PC-3 (cell line): Measurements from ENCODE around the gene TOB2. TPM values are rescaled to one million over a fixed set of nuclear protein-coding genes. Genes with fewer than 3 reads are reported as not detected.

Source experiments
- ATAC-seq: fragments of 200-7000 bp; cut with Tn5 transposase; 2 replicates; pipeline ENCODE4 v1.9.1; 2020; ENCODE audit warnings: mild to moderate bottlenecking, moderate library complexity
- BruUV-seq: library from RNA; stranded (reverse); fragments of 400-500 nt; replicated peaks from 2 replicates; lab custom pipeline; 2021; lab: Mats Ljungman, UMichigan
- CTCF ChIA-PET: fragments of 300-600 bp; sonication (Branson Sonifier 250); formaldehyde crosslinking; loops from one replicate; lab custom pipeline; 2022; ENCODE audit warnings: antibody characterized with exemption; lab: Charles Lee
- POLR2A ChIA-PET: fragments of 300-600 bp; sonication (Branson Sonifier 250); formaldehyde crosslinking; loops from one replicate; lab custom pipeline; 2022; ENCODE audit warnings: antibody characterized with exemption; ENCODE audit not compliant: unreplicated experiment; lab: Charles Lee
- DNase-seq: peaks from one replicate; pipeline ENCODE4 v3.0.0-alpha.2; 2015
- H2AFZ ChIP-seq: fragments of 300-600 bp; sonication (generic); 2 replicates; pipeline ENCODE4 v1.6.0; 2016; ENCODE audit warnings: antibody characterized with exemption, low read length
- H3F3A ChIP-seq: fragments of 300-600 bp; sonication (generic); one replicate; pipeline ENCODE4 v1.6.0; 2017; ENCODE audit warnings: antibody characterized with exemption, low read length, control low read depth, mild to moderate bottlenecking; ENCODE audit not compliant: unreplicated experiment
- H3K27ac ChIP-seq: fragments of 300-600 bp; sonication (generic); 2 replicates; pipeline ENCODE4 v1.5.1; 2016; ENCODE audit warnings: mild to moderate bottlenecking, low read length
- H3K27me3 ChIP-seq: fragments of 300-600 bp; sonication (generic); 2 replicates; pipeline ENCODE4 v1.6.1; 2016; ENCODE audit warnings: low read length, mixed read lengths
- H3K36me3 ChIP-seq: fragments of 300-600 bp; sonication (generic); 2 replicates; pipeline ENCODE4 v1.6.1; 2016; ENCODE audit warnings: low read depth, mixed run types, low read length, mixed read lengths
- H3K4me1 ChIP-seq: fragments of 300-600 bp; sonication (generic); 2 replicates; pipeline ENCODE4 v1.5.1; 2016; ENCODE audit warnings: low read length; ENCODE audit not compliant: insufficient read depth
- H3K4me2 ChIP-seq: fragments of 300-600 bp; sonication (generic); 2 replicates; pipeline ENCODE4 v1.6.0; 2016; ENCODE audit warnings: low read length
- H3K4me3 ChIP-seq: fragments of 300-600 bp; sonication (generic); 2 replicates; pipeline ENCODE4 v1.5.1; 2016; ENCODE audit warnings: mild to moderate bottlenecking, low read length, mixed read lengths
- H3K79me2 ChIP-seq: fragments of 300-600 bp; sonication (generic); 2 replicates; pipeline ENCODE4 v1.6.1; 2017; ENCODE audit warnings: low read length, mixed read lengths
- H3K9ac ChIP-seq: fragments of 300-600 bp; sonication (generic); 2 replicates; pipeline ENCODE4 v1.6.0; 2016; ENCODE audit warnings: mild to moderate bottlenecking, low read length
- H3K9me2 ChIP-seq: fragments of 300-600 bp; sonication (generic); replicated peaks from 2 replicates; pipeline ENCODE4 v1.6.1; 2016; ENCODE audit warnings: mixed run types, low read length, mixed read lengths
- H3K9me3 ChIP-seq: fragments of 300-600 bp; sonication (generic); 2 replicates; pipeline ENCODE4 v1.6.1; 2016; ENCODE audit warnings: low read length, mixed read lengths
- H4K20me1 ChIP-seq: fragments of 300-600 bp; sonication (generic); 2 replicates; pipeline ENCODE4 v1.6.1; 2016; ENCODE audit warnings: low read length, mixed read lengths
- CTCF ChIP-seq: fragments of 300-600 bp; sonication (generic); conservative IDR thresholded peaks from 2 replicates; pipeline ENCODE4 v1.5.1; 2017; ENCODE audit warnings: antibody characterized with exemption, low read depth, mild to moderate bottlenecking, low read length
- EZH2 ChIP-seq: fragments of 300-600 bp; sonication (generic); IDR thresholded peaks from one replicate; pipeline ENCODE4 v1.6.1; 2017; ENCODE audit warnings: antibody characterized with exemption, mild to moderate bottlenecking, low read length; ENCODE audit not compliant: unreplicated experiment
- EZH2phosphoT487 ChIP-seq: fragments of 300-600 bp; sonication (generic); IDR thresholded peaks from 2 replicates; pipeline ENCODE4 v1.6.1; 2018; ENCODE audit warnings: mild to moderate bottlenecking, antibody characterized with exemption, low read length, borderline replicate concordance
- intact Hi-C: fragments of 100-400 bp; cut with micrococcal nuclease; formaldehyde crosslinking; loops from 2 replicates; pipeline ENCODE4 v1.9.0; 2023
- total RNA-seq: library from RNA; depleted of rRNA; stranded (reverse); fragments of >200 nt; gene quantifications from 2 replicates; pipeline ENCODE4 v1.2.3, GENCODE V29; 2014

The TOB2 gene
- total RNA-seq, 1 experiment from 2014 or later: 12.8 TPM

- CTCF ChIA-PET: no interaction called here
Observed at GRCh38 chr22:41425660-41426365, 20.8 kb downstream of the TOB2 start.

DNA sequence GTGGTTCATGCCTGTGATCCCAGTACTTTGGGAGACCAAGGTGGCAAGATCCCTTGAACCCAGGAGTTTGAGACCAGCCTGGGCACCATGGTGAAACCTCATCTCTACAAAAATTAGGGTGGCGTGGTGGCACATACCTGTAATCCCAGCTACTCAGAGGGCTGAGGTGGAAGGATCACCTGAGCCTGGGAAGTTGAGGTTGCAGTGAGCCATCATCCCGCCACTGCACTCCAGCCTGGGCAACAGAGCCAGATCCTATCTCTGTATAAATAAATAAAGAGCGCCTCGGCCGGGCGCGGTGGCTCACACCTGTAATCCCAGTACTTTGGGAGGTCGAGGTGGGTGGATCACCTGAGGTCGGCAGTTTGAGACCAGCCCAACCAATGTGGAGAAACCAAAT is 27.9 kb downstream of the TOB2 start:
- no peak for ATAC-seq
- Histone ChIP-seq H4K20me1 (no peaks in the 10 kb centered on the region), H3K9ac (no peak overlapping the region), H3K4me3 (no peak overlapping the region), H3K79me2 (peaks cover 8% of the 10 kb centered on the region), H2AFZ (no peak overlapping the region), H3F3A (no peaks in the 10 kb centered on the region), H3K27ac (no peak overlapping the region), H3K4me1 (peaks cover 13% of the 10 kb centered on the region), H3K9me2 (no peaks in the 10 kb centered on the region), H3K36me3 (no peaks in the 10 kb centered on the region), H3K27me3 (no peaks in the 10 kb centered on the region), H3K9me3 (no peaks in the 10 kb centered on the region), H3K4me2 (no peak overlapping the region)
- DNase-seq: no peak
- BruUV-seq: no TSS peak
- POLR2A ChIA-PET: no interaction called here
- CTCF ChIA-PET: no interaction called here
- no peak for TF ChIP-seq EZH2
- no peak for TF ChIP-seq EZH2phosphoT487
- TF ChIP-seq CTCF: no peak
- intact Hi-C loops: no loop called here

More at GRCh38 chr22:41425660-41426365, 20.8 kb downstream of the TOB2 start:
- Histone ChIP-seq H3K9me2 (no peaks in the 10 kb centered on the region), H4K20me1 (no peaks in the 10 kb centered on the region), H3K27me3 (no peaks in the 10 kb centered on the region), H3K4me2 (no peak overlapping the region), H3K9ac (no peak overlapping the region), H3K36me3 (no peaks in the 10 kb centered on the region), H3K27ac (no peak overlapping the region), H2AFZ (no peak overlapping the region), H3F3A (no peaks in the 10 kb centered on the region), H3K4me1 (no peaks in the 10 kb centered on the region), H3K9me3 (no peaks in the 10 kb centered on the region), H3K4me3 (no peak overlapping the region), H3K79me2 (no peaks in the 10 kb centered on the region)
- no TSS peak for BruUV-seq
- ATAC-seq: peak; percentile 59
- intact Hi-C loops: no loop called here
- no peak for TF ChIP-seq EZH2phosphoT487
- TF ChIP-seq CTCF: no peak
- no peak for TF ChIP-seq EZH2
- no peak for DNase-seq
- POLR2A ChIA-PET: no interaction called here

- no TSS peak for BruUV-seq
- Histone ChIP-seq H3F3A (no peaks in the 10 kb centered on the region), H3K4me1 (peaks cover 13% of the 10 kb centered on the region), H3K4me2 (no peak overlapping the region), H3K9ac (no peak overlapping the region), H3K36me3 (no peaks in the 10 kb centered on the region), H3K4me3 (no peak overlapping the region), H3K9me2 (no peaks in the 10 kb centered on the region), H3K27me3 (no peaks in the 10 kb centered on the region), H3K27ac (no peak overlapping the region), H4K20me1 (no peaks in the 10 kb centered on the region), H3K9me3 (no peaks in the 10 kb centered on the region), H2AFZ (no peak overlapping the region), H3K79me2 (peaks cover 8% of the 10 kb centered on the region)
- CTCF ChIA-PET: no interaction called here
- DNase-seq (no peak), ATAC-seq (no peak)
- TF ChIP-seq EZH2phosphoT487: no peak
- TF ChIP-seq EZH2: no peak
- intact Hi-C loops: no loop called here
- POLR2A ChIA-PET: no interaction called here
Observed at GRCh38 chr22:41417622-41418390, 28.8 kb downstream of the TOB2 start.
